GM18498 (cell line): ENCODE measurements around the gene S100A7.
"Not testable (repeated sequence)": the region's sequence is repeated elsewhere in the genome, so short reads cannot be mapped to it uniquely, and the experiment has no call there.

ENCODE experiments used
- ATAC-seq: cut with Tn5 transposase; IDR thresholded peaks from one replicate; pipeline ENCODE4 v1.9.1; 2021; ENCODE audit warnings: mild to moderate bottlenecking, moderate library complexity; ENCODE audit not compliant: unreplicated experiment

S100A7 gene

GRCh38 chr1:153431928-153432327 is 28.5 kb downstream of the S100A7 start:
- no peak for ATAC-seq

GRCh38 chr1:153431427-153431826 is 29.0 kb downstream of the S100A7 start:
- no peak for ATAC-seq

- no peak for ATAC-seq
Measured at GRCh38 chr1:153431002-153431401, 29.4 kb downstream of the S100A7 start.

- no peak for ATAC-seq
Measured at GRCh38 chr1:153430561-153430960, 29.9 kb downstream of the S100A7 start.

GRCh38 chr1:153430166-153430553 is 30.3 kb downstream of the S100A7 start:
- no peak for ATAC-seq

GRCh38 chr1:153429266-153430165 is 30.9 kb downstream of the S100A7 start:
- ATAC-seq = no peak

GRCh38 chr1:153428791-153429190 is 31.7 kb downstream of the S100A7 start:
- no peak for ATAC-seq

- ATAC-seq = no peak
Measured at GRCh38 chr1:153428073-153428638, 32.3 kb downstream of the S100A7 start.

GRCh38 chr1:153426809-153427208 is 33.6 kb downstream of the S100A7 start:
- no peak for ATAC-seq

- no peak for ATAC-seq
Measured at GRCh38 chr1:153422450-153423068, 37.9 kb downstream of the S100A7 start.

GRCh38 chr1:153420306-153420705 is 40.1 kb downstream of the S100A7 start:
- ATAC-seq = no peak

- ATAC-seq = not testable (repeated sequence)
Measured at GRCh38 chr1:153419436-153419793, 41.0 kb downstream of the S100A7 start.

GRCh38 chr1:153418758-153419435 is 41.6 kb downstream of the S100A7 start:
- ATAC-seq = not testable (repeated sequence)

- ATAC-seq = no peak
Measured at GRCh38 chr1:153417136-153417888, 43.1 kb downstream of the S100A7 start.

- no peak for ATAC-seq
Measured at GRCh38 chr1:153415850-153416570, 44.4 kb downstream of the S100A7 start, which contains the start of gene S100A7A. Gene S100A7A (plus strand): TSS chr1:153416520. CDS start chr1:153418083, 1,563 bp downstream.

GRCh38 chr1:153413961-153414360 is 46.5 kb downstream of the S100A7 start:
- not testable (repeated sequence) for ATAC-seq
